DMS53 (cell line): ENCODE measurements around the gene EGFLAM.
"Not testable (repeated sequence)": the region's sequence is repeated elsewhere in the genome, so short reads cannot be mapped to it uniquely, and the experiment has no call there.

Experiments used
- DNase-seq: peaks from one replicate; lab custom pipeline; 2025; lab: John Stamatoyannopoulos, UW

Gene EGFLAM

GRCh38 chr5:38375423-38375822 is 117.1 kb downstream of the EGFLAM start:
- DNase-seq = no peak

- no peak for DNase-seq
Observed at GRCh38 chr5:38376404-38376803, 118.0 kb downstream of the EGFLAM start.

- no peak for DNase-seq
Observed at GRCh38 chr5:38378579-38378978, 120.2 kb downstream of the EGFLAM start.

- DNase-seq = no peak
Observed at GRCh38 chr5:38379350-38379937, 121.1 kb downstream of the EGFLAM start.

- DNase-seq = no peak
Observed at GRCh38 chr5:38380537-38380936, 122.2 kb downstream of the EGFLAM start.

GRCh38 chr5:38381361-38381760 is 123.0 kb downstream of the EGFLAM start:
- no peak for DNase-seq

- DNase-seq = peak; percentile 85
Observed at GRCh38 chr5:38382898-38383297, 124.5 kb downstream of the EGFLAM start.

GRCh38 chr5:38383701-38384100 is 125.3 kb downstream of the EGFLAM start:
- DNase-seq = no peak

- no peak for DNase-seq
Observed at GRCh38 chr5:38384396-38384795, 126.0 kb downstream of the EGFLAM start.

- no peak for DNase-seq
Observed at GRCh38 chr5:38387161-38387560, 128.8 kb downstream of the EGFLAM start.

- no peak for DNase-seq
Observed at GRCh38 chr5:38393636-38394035, 135.3 kb downstream of the EGFLAM start.

- DNase-seq = peak; percentile 28
Observed at GRCh38 chr5:38396766-38397165, 138.4 kb downstream of the EGFLAM start.

- no peak for DNase-seq
Observed at GRCh38 chr5:38400365-38400764, 142.0 kb downstream of the EGFLAM start.

GRCh38 chr5:38401145-38401544 is 142.8 kb downstream of the EGFLAM start:
- DNase-seq = no peak

- no peak for DNase-seq
Observed at GRCh38 chr5:38403406-38403805, 145.0 kb downstream of the EGFLAM start.

- no peak for DNase-seq
Observed at GRCh38 chr5:38403877-38404635, 145.7 kb downstream of the EGFLAM start.

- DNase-seq = peak; percentile 67
Observed at GRCh38 chr5:38404667-38405276, 146.4 kb downstream of the EGFLAM start.

GRCh38 chr5:38408446-38409198 is 150.3 kb downstream of the EGFLAM start:
- DNase-seq = no peak

- no peak for DNase-seq
Observed at GRCh38 chr5:38410304-38410990, 152.1 kb downstream of the EGFLAM start.

GRCh38 chr5:38413696-38414095 is 155.3 kb downstream of the EGFLAM start:
- DNase-seq = no peak

- DNase-seq = no peak
Observed at GRCh38 chr5:38414348-38414747, 156.0 kb downstream of the EGFLAM start.

- DNase-seq = not testable (repeated sequence)
Observed at GRCh38 chr5:38415772-38416171, 157.4 kb downstream of the EGFLAM start.
